CD4-positive, CD25-positive, alpha-beta regulatory T cell (primary cell): ENCODE measurements around the gene SDK1. TPM values are rescaled to one million over a fixed set of nuclear protein-coding genes. Genes with fewer than 3 reads are reported as not detected.

Source experiments
- ATAC-seq, 2 donors: fragments of 150-1000 bp; cut with Tn5 transposase; one replicate each; pipeline ENCODE4 v1.10.0; 2021; ENCODE audit warnings: low read depth in 2 of 2, moderate number of reproducible peaks in 2 of 2, moderate library complexity in 1 of 2
- DNase-seq, 3 donors: peaks; one replicate each; pipeline versions ENCODE4 v3.0.0 to v3.0.0-alpha.2; 2012 to 2022; ENCODE audit warnings: mixed read lengths in 1 of 3
- H3K27ac ChIP-seq: one replicate; pipeline ENCODE4 v1.7.0; 2013; ENCODE audit warnings: mild to moderate bottlenecking, low read length; ENCODE audit not compliant: insufficient read depth, poor library complexity, severe bottlenecking
- H3K27me3 ChIP-seq: one replicate; pipeline ENCODE4 v1.7.0; 2013; ENCODE audit warnings: low read length; ENCODE audit not compliant: control insufficient read depth, insufficient read depth
- H3K36me3 ChIP-seq: one replicate; pipeline ENCODE4 v1.7.0; 2013; ENCODE audit warnings: mild to moderate bottlenecking, low read length, moderate library complexity; ENCODE audit not compliant: control insufficient read depth, insufficient read depth
- H3K4me1 ChIP-seq: 2 replicates; pipeline ENCODE4 v1.7.0; 2013; ENCODE audit warnings: mild to moderate bottlenecking, low read length; ENCODE audit not compliant: insufficient read depth, control insufficient read depth, poor library complexity, severe bottlenecking
- H3K4me3 ChIP-seq: one replicate; pipeline ENCODE4 v1.7.0; 2013; ENCODE audit warnings: low read depth, mild to moderate bottlenecking, low read length, moderate library complexity
- H3K9me3 ChIP-seq, 2 experiments: 1 replicate in 1 of 2; 2 replicates in 1 of 2; pipeline ENCODE4 v1.7.0; 2013; ENCODE audit warnings: low read length in 2 of 2, mild to moderate bottlenecking in 1 of 2, moderate library complexity in 1 of 2; ENCODE audit not compliant: control insufficient read depth in 2 of 2
- H3K27ac Mint-ChIP-seq, 3 donors: one replicate each; pipeline ENCODE4 v1.8.0; 2020 to 2022; ENCODE audit warnings: mild to moderate bottlenecking in 3 of 3, mixed read lengths in 3 of 3, moderate library complexity in 2 of 3
- H3K27me3 Mint-ChIP-seq: one replicate; pipeline ENCODE4 v1.8.0; 2022; ENCODE audit warnings: mild to moderate bottlenecking, mixed read lengths
- H3K36me3 Mint-ChIP-seq: one replicate; pipeline ENCODE4 v1.8.0; 2020; ENCODE audit warnings: mixed read lengths
- H3K4me1 Mint-ChIP-seq, 4 donors: one replicate each; pipeline ENCODE4 v1.8.0; 2020 to 2022; ENCODE audit warnings: mixed read lengths in 4 of 4, mild to moderate bottlenecking in 1 of 4
- H3K4me3 Mint-ChIP-seq, 4 donors: one replicate each; pipeline ENCODE4 v1.8.0; 2020 to 2022; ENCODE audit warnings: mild to moderate bottlenecking in 4 of 4, mixed read lengths in 4 of 4, moderate library complexity in 3 of 4
- H3K9me3 Mint-ChIP-seq, 7 donors: one replicate each; pipeline ENCODE4 v1.8.0; 2020 to 2022; ENCODE audit warnings: mixed read lengths in 7 of 7, mild to moderate bottlenecking in 3 of 7, moderate library complexity in 2 of 7
- polyA plus RNA-seq, 4 donors: library from polyadenylated mRNA; unstranded; fragments of 300-500 nt; fragmentation: Illumina TruSeq; gene quantifications; one replicate each; pipeline ENCODE4 v1.2.3, GENCODE V29; 2021
- total RNA-seq: library from RNA; stranded (reverse); gene quantifications from one replicate; pipeline ENCODE4 v1.2.3, GENCODE V29; 2022

The SDK1 gene
- total and polyA plus RNA-seq, 5 donors from 2014 or later: 0.47 TPM; not detected in 4

DNA sequence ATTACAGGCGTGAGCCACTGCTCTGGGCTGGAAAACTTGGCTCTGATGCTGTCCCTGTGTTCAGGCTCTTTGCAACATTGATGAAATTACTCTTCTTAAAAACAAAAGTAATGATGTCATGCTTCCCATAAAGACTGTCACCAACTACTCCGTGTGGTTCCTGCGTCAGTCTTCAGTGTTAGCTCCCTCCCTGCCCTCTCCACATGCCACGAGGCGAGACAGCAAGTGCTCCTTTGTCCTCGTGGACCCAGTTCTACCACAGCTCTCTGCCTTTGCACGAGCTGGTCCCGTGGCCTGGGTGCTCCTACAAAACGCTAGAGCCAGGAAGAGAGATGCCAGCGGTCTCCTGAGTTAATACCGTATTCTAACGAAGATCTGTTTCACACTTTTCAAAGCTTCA, 194.5 kb downstream of the SDK1 start:
- H3K9me3 Mint-ChIP-seq: peaks cover 0 to 12% (median 5%) of the 10 kb centered on the region in 7 donors
- H3K4me3 Mint-ChIP-seq: no peak overlapping the region
- Histone ChIP-seq H3K27me3 (no peaks in the 10 kb centered on the region), H3K9me3 (peaks cover 7 to 10% of the 10 kb centered on the region in 2 experiments), H3K4me3 (no peak overlapping the region), H3K36me3 (no peaks in the 10 kb centered on the region), H3K27ac (no peak overlapping the region), H3K4me1 (no peaks in the 10 kb centered on the region)
- no peaks in the 10 kb centered on the region for H3K36me3 Mint-ChIP-seq
- no peak overlapping the region for H3K27ac Mint-ChIP-seq
- H3K4me1 Mint-ChIP-seq: peaks cover 0 to 6% (median 3%) of the 10 kb centered on the region in 4 donors
- ATAC-seq (no peak), DNase-seq (no peak)
- H3K27me3 Mint-ChIP-seq: peaks cover 17% of the 10 kb centered on the region

- DNase-seq: no peak
- H3K4me1 ChIP-seq: no peaks in the 10 kb centered on the region
- no peak for ATAC-seq
- Mint-ChIP-seq H3K27ac (no peak overlapping the region), H3K4me1 (peaks cover 0 to 6% (median 3%) of the 10 kb centered on the region in 4 donors), H3K27me3 (peaks cover 17% of the 10 kb centered on the region), H3K9me3 (peaks cover 0 to 16% (median 5%) of the 10 kb centered on the region in 7 donors), H3K4me3 (no peak overlapping the region), H3K36me3 (no peaks in the 10 kb centered on the region)
- H3K36me3 ChIP-seq: no peaks in the 10 kb centered on the region
- no peak overlapping the region for H3K27ac ChIP-seq
- no peak overlapping the region for H3K4me3 ChIP-seq
- H3K27me3 ChIP-seq: no peaks in the 10 kb centered on the region
- peaks cover 10% of the 10 kb centered on the region in 2 experiments for H3K9me3 ChIP-seq
Measured at GRCh38 chr7:3495954-3496353, 194.9 kb downstream of the SDK1 start.

DNA sequence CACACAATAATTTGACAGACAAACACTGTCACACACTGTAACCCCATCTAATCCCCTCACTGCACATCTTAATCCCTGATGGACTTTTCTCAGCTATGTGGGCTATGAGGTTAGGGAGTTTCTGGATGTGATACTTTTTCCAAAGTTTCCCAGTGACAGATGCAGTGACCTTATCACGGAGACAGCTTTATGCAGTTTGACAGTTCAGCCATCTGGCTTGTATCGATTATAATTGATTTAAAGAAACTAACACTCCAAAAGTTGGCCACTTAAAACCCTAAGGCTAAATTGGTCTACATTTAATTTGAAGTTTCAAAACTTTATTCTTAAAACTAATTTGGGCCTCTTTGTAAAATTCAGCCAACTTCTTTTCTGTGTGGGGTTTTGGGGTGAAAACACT, 196.7 kb downstream of the SDK1 start:
- DNase-seq (no peak), ATAC-seq (no peak)
- no peak overlapping the region for H3K4me3 Mint-ChIP-seq
- H3K36me3 ChIP-seq: no peaks in the 10 kb centered on the region
- H3K27me3 ChIP-seq: no peaks in the 10 kb centered on the region
- H3K4me1 ChIP-seq: no peaks in the 10 kb centered on the region
- H3K36me3 Mint-ChIP-seq: no peaks in the 10 kb centered on the region
- H3K4me3 ChIP-seq: no peak overlapping the region
- peaks cover 0 to 26% (median 5%) of the 10 kb centered on the region in 7 donors for H3K9me3 Mint-ChIP-seq
- no peak overlapping the region for H3K27ac ChIP-seq
- H3K9me3 ChIP-seq: peaks cover 16 to 17% of the 10 kb centered on the region in 2 experiments
- H3K27me3 Mint-ChIP-seq: peaks cover 21% of the 10 kb centered on the region
- peaks cover 0 to 6% (median 3%) of the 10 kb centered on the region in 4 donors for H3K4me1 Mint-ChIP-seq
- H3K27ac Mint-ChIP-seq: peak overlapping the region in 1 of 3 donors; percentile 16

DNA sequence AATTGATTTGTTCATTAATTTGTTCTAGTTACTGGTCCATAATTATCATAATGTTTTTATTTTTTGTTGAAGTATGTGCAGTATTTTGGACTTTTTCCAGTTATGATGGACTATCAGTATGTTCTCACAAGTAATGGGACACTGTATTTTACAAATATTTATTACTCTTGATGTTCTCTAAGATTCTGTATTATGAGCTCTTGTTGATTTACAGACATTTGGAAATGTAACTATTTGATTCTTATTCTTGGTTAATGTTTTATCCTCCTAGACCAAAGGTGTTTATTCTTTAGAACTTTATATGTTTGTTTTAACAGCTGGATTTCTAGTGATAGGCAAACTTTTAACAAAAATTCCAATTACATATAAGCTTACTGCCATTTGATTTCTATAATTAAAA, 200.6 kb downstream of the SDK1 start:
- Mint-ChIP-seq H3K9me3 (peaks cover 0 to 30% (median 6%) of the 10 kb centered on the region in 7 donors), H3K4me1 (no peaks in the 10 kb centered on the region), H3K27ac (no peak overlapping the region)

DNA sequence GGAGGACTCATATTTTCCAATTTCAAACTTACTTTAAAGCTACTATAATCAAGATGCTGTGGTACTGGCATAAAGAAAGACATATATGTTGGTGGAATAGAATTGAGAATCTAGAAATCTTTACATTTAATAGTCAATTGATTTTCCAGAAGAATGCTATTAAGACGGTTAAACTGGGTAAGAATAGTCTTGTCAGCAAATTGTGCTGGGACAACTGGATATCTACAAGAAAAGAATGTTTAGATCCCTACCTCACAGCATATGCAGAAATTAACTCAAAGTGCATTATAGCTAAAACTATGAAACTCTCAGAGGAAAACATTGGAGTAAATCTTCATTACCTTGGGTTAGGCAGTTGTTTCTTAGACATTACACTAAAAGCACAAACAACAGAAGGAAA, 203.3 kb downstream of the SDK1 start:
- Mint-ChIP-seq H3K27me3 (peaks cover 10% of the 10 kb centered on the region), H3K4me3 (no peak overlapping the region), H3K36me3 (no peaks in the 10 kb centered on the region), H3K4me1 (no peaks in the 10 kb centered on the region), H3K27ac (no peak overlapping the region), H3K9me3 (peaks cover 0 to 37% (median 9%) of the 10 kb centered on the region in 7 donors)
- H3K27me3 ChIP-seq: no peaks in the 10 kb centered on the region
- H3K4me1 ChIP-seq: no peaks in the 10 kb centered on the region
- DNase-seq (no peak), ATAC-seq (no peak)
- no peak overlapping the region for H3K27ac ChIP-seq
- peaks cover 20 to 23% of the 10 kb centered on the region in 2 experiments for H3K9me3 ChIP-seq
- no peak overlapping the region for H3K4me3 ChIP-seq
- H3K36me3 ChIP-seq: no peaks in the 10 kb centered on the region

More for the DNA sequence above, 200.6 kb downstream of the SDK1 start:
- H3K4me3 Mint-ChIP-seq: no peak overlapping the region
- DNase-seq (no peak), ATAC-seq (no peak)
- Histone ChIP-seq H3K36me3 (no peaks in the 10 kb centered on the region), H3K27me3 (no peaks in the 10 kb centered on the region), H3K9me3 (peaks cover 17 to 23% of the 10 kb centered on the region in 2 experiments), H3K27ac (no peak overlapping the region), H3K4me3 (no peak overlapping the region), H3K4me1 (no peaks in the 10 kb centered on the region)
- H3K36me3 Mint-ChIP-seq: no peaks in the 10 kb centered on the region
- peaks cover 21% of the 10 kb centered on the region for H3K27me3 Mint-ChIP-seq

- peaks cover 21% of the 10 kb centered on the region for H3K27me3 Mint-ChIP-seq
- Histone ChIP-seq H3K36me3 (no peaks in the 10 kb centered on the region), H3K4me3 (no peak overlapping the region), H3K27ac (no peak overlapping the region), H3K4me1 (no peaks in the 10 kb centered on the region), H3K9me3 (peaks cover 3 to 7% of the 10 kb centered on the region in 2 experiments), H3K27me3 (no peaks in the 10 kb centered on the region)
- DNase-seq (no peak), ATAC-seq (no peak)
- no peaks in the 10 kb centered on the region for H3K4me1 Mint-ChIP-seq
- H3K27ac Mint-ChIP-seq: no peak overlapping the region
- peaks cover 0 to 11% (median 5%) of the 10 kb centered on the region in 7 donors for H3K9me3 Mint-ChIP-seq
- H3K4me3 Mint-ChIP-seq: no peak overlapping the region
- H3K36me3 Mint-ChIP-seq: no peaks in the 10 kb centered on the region
Measured at GRCh38 chr7:3510101-3511020, 209.3 kb downstream of the SDK1 start.

GRCh38 chr7:3517344-3517743, 216.3 kb downstream of the SDK1 start:
- Histone ChIP-seq H3K36me3 (no peaks in the 10 kb centered on the region), H3K27ac (no peak overlapping the region), H3K4me1 (no peaks in the 10 kb centered on the region), H3K27me3 (peaks cover 7% of the 10 kb centered on the region), H3K4me3 (no peak overlapping the region), H3K9me3 (no peaks in the 10 kb centered on the region)
- Mint-ChIP-seq H3K27me3 (peaks cover 21% of the 10 kb centered on the region), H3K9me3 (no peaks in the 10 kb centered on the region), H3K36me3 (no peaks in the 10 kb centered on the region), H3K4me3 (no peak overlapping the region), H3K4me1 (no peaks in the 10 kb centered on the region), H3K27ac (no peak overlapping the region)
- ATAC-seq (no peak), DNase-seq (no peak)
